DMS53 (cell line): ENCODE data around the gene COL25A1.

Source experiments
- DNase-seq: peaks from one replicate; lab custom pipeline; 2025; lab: John Stamatoyannopoulos, UW

The COL25A1 gene

DNA sequence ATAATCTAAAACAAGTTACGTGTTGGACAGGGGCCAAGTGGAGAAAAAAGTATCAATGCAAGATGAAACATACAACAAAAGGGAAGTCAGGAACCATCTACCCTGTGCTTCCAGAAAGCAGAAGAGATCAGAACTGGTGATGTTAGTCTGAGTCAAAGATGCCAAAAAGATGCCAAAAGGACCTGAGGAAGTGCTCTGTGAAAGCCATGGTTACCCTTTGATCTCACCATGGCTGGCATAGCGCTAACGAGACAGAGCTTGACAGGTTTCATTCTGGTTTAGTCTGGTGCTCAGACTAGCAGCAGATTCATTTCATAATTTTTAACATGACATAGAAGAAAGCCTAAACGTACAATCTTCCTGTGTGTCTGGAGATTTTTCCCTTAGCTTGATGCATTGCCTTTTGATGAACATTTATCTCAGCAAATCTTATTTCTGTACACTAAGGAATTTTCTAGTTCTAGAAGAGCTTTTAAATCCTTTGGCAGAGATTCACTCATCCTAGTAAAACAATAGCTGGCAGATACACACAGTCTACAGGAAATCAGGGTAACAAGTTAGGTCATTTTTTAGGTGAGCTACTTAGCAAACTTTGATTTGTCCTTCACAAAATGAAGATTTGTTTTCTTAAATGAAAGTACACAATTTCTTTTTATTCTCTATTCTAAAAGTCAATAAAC is 87.7 kb downstream of the COL25A1 start:
- DNase-seq, result peak; percentile 32

DNA sequence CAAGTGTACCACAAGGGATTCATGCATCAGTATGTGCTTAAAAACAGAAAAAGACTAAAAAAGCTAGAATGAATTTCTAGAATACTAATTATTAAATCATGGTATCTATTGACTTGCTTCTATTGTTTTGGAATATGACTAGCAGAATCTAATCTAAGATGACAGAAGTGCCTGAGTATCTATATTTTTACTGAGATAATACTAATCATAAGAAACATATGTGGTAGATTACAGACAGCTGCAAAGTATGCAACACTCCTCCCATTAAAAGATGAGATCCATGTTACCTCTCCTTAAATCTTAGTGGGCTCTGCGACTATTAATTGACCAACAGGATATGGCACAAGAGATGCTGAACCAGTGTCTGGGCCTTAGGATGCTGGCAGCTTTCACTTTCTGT is 89.4 kb downstream of the COL25A1 start:
- no peak for DNase-seq

GRCh38 chr4:109211671-109212070 is 90.8 kb downstream of the COL25A1 start:
- DNase-seq, result no peak

- no peak for DNase-seq
These were observed 92.8 kb downstream of the COL25A1 start for GRCh38 chr4:109209647-109210046.

- no peak for DNase-seq
These were observed 94.6 kb downstream of the COL25A1 start for GRCh38 chr4:109207898-109208297.

GRCh38 chr4:109207061-109207460 is 95.4 kb downstream of the COL25A1 start:
- DNase-seq, result no peak

DNA sequence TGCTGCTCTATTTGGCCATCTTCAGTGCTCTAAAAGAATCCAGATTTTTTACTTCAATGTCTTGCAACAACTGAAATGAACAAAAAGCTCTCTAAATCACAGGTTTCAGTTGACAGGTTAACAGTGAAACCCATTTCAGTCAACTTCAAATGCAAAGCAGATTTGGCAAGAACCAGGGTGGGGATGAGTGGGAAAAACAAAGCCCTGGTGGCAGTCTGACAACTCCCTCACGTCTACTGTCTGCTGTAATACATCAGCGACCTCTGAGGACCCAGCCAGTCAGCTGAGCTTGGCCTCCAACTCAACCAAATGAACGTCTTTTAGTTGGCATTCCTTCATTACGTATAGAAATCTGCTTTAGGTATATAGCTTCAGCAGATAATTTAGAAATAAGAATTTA is 95.8 kb downstream of the COL25A1 start:
- DNase-seq, result no peak

GRCh38 chr4:109205186-109205585 is 97.3 kb downstream of the COL25A1 start:
- DNase-seq, result no peak

- no peak for DNase-seq
These were observed 102.9 kb downstream of the COL25A1 start for GRCh38 chr4:109199585-109199984.

DNA sequence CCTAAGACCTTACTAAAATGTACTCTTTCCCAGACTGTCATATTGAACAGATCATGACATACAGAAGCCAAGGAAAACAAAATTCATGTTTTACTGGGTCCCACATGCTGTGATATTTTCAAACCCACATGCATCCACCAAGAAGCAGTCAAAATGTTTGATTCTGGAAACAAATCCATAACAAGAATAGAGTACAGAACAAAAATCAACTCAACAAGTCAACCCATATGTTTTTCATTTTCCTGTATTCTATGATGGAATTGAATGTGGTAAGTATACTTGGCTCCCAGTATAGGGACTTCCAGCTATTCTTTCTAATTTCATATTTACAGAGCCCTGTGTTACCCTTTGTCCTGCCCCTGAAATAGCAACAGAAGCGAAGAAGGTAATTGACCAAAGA is 106.8 kb downstream of the COL25A1 start:
- DNase-seq, result no peak

GRCh38 chr4:109191216-109191615 is 111.2 kb downstream of the COL25A1 start:
- DNase-seq, result no peak

DNA sequence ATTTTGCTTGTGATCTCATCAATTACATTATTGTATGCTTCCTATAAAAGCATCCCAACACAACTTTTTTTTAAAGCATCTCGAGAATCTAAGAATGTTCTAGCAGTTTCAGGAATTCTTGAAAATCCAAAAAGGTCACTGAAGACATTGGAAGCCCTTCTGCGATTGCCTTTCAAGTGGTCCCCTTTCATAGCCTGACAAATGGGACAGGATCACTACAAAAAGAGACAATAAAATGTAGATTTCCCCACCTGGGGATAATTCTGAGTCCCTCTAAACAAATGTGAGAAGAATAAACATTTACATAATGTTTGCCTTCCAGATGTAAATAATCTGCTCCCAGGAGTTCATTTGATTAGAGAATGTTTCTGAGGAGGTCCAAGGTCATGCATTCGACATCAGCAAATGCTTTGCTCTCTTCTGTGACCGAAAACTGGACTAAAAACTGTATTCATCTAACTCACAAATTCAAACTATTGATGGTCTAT is 116.0 kb downstream of the COL25A1 start:
- no peak for DNase-seq

DNA sequence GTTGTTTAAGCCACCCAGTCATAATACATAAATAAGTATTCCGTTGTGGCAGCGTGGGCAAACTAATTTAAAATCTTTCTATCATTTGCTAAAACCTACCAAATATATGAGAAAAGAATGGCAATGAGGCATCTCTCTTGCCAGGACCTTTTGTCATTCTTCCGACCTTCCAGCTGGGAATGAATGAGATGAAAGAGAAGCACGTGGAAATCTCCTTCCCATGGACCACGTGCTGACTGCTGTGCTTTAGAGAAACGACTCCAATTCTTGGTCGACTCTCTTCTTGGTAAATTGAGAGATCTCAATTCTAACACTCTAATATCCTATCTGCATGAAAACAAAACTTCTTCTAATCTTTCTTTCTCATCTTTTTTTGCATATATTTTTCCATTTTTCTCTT is 116.5 kb downstream of the COL25A1 start:
- no peak for DNase-seq

DNA sequence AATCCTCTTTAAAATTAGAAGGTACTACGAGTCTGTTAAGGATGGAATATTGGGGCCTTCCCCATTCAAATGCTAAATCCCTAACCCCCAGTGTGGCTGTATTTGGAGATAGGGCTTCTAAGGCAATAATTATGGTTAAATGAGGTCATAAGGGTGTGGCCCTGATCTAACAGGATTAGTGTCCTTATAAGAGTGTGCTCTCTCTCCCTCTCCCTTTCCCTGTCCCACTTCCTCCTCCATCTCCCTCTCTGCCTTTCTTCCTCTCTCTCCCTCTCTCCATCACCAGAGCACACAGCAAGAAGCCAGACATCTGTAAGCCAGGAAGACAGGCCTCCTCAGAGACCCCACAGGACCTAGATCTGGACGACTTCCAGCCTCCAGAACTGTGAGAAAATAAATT is 116.9 kb downstream of the COL25A1 start:
- no peak for DNase-seq

GRCh38 chr4:109184491-109184961 is 117.9 kb downstream of the COL25A1 start:
- no peak for DNase-seq

- DNase-seq, result no peak
These were observed 118.4 kb downstream of the COL25A1 start for GRCh38 chr4:109183931-109184490.

DNA sequence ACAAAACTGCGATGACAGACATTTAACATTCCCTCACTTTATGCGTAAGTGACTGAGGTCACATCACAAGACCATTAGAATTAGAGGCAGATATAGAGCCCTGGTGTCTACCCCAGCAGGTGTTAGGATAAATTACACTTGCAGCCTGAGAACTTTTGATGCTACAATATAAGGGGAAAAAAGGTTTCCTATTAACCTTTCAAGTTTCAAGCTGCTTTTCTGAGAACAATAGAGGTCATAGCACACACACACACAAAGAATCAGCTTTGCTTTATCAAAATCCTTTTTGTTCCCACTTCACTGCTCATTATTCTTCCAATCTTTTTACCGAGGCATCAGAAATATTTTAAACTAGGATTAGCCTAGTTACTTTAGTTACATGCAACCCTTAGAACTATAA is 119.8 kb downstream of the COL25A1 start:
- no peak for DNase-seq

DNA sequence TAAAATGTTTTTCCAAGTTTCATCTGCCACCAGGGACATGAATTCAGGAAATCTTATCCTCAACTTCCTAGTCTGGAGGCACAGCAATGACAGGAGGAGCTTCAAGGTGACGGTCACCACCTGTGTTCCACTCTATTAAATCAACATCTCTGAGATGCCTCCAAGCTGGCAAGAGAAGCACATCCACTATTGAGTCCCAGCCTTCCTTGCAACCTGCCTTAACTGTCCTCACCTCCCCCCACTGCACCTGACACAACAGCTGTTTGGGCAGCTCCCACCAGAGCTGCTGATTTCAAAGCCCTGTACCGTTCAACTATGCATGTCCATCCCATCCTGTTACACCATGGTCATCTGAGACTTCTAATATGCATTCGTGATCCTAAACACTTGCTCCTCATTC is 123.4 kb downstream of the COL25A1 start:
- DNase-seq, result no peak

DNA sequence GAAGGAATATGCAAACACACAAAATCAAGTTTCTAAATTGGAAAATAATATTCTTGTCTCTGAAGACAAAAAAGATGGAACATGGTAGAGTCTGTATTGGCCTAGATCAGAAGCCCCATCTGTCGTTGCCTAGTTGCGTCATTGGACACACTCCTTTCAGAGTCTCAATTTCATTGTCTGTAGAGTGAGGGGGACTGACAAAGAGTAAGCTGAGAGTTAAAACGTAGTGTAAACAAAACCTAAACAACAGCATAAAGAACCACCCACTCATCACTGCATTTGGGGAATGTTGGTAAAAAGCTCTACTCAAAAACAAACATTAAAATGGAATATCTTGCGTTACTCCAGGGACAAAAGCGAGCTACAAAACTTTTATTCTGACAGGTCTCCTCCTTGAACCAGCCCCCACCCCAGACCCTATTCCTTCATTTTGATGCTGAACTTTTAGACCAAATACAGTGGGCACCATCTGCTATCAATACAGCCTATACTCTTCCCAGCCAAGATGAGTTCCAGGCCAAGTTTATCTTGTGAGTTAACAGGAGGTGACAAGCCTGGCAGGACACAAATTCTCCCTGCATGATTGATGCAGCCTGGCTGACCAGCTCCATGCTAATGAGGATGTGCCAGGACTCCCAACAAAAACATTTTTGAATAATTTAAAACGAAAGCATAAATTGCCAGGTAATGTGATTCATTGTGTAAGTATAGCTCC is 125.2 kb downstream of the COL25A1 start:
- no peak for DNase-seq

- DNase-seq, result no peak
These were observed 128.1 kb downstream of the COL25A1 start for GRCh38 chr4:109174224-109174953.

GRCh38 chr4:109172301-109172700 is 130.2 kb downstream of the COL25A1 start:
- DNase-seq, result no peak

DNA sequence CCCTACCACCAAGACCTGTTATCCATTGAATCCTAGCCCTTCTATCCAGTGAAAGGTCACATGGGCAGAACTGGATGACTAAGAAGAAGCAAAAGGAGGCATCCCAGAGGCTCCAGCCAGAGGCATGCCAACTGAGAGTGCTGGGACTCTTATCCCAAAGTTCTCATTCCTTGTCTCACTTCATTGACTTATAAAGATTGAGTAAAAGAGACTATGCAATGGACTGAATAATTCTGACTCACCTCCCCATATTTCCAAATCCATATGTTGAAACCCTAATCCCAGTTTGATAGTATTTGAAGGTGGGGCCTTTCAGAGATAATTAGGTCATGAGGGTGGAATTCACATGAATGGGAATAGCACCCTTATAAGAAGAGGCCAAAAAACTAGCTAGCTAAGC is 131.4 kb downstream of the COL25A1 start:
- DNase-seq, result no peak

GRCh38 chr4:109169170-109169569 is 133.3 kb downstream of the COL25A1 start:
- DNase-seq, result peak; percentile 39
